Activated T-cell treated with anti-CD3 and anti-CD28 coated beads for 48 hours (primary cell): Measurements from ENCODE around the gene HECTD4.
"Not testable (repeated sequence)": the region's sequence is repeated elsewhere in the genome, so short reads cannot be mapped to it uniquely, and the experiment has no call there.

ENCODE experiments used
- DNase-seq: peaks from one replicate; pipeline ENCODE4 v3.0.0-alpha.2; 2020; ENCODE audit warnings: low read depth

HECTD4 gene

GRCh38 chr12:112116232-112117060, 265.8 kb downstream of the HECTD4 start:
- DNase-seq, result no peak

GRCh38 chr12:112115259-112116045, 266.8 kb downstream of the HECTD4 start:
- no peak for DNase-seq

GRCh38 chr12:112112409-112113133, 269.7 kb downstream of the HECTD4 start:
- no peak for DNase-seq

DNA sequence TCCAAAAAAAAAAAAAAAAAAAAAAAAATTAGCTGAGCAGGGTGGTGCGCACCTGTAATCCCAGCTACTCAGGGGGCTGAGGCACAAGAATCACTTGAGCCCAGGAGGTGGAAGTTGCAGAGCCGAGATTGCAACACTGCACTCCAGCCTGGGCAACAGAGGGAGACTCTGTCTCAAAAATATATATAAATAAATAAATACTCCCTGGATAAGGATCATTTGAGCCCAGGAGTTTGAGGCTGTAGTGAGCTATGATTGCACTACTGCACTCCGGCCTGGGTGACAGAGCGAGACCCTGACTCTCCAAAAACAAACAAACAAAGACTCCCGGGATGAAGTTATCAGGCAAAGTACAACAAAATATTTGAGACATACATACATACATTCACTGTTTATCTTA, 270.3 kb downstream of the HECTD4 start:
- DNase-seq, result no peak

- not testable (repeated sequence) for DNase-seq
Measured at GRCh38 chr12:112110787-112111662, 271.2 kb downstream of the HECTD4 start.
